Fibroblast of pulmonary artery (primary cell): ENCODE measurements around the gene CCDC170.

Experiments used
- DNase-seq: peaks from one replicate; pipeline ENCODE4 v3.0.0-alpha.2; 2010; ENCODE audit warnings: low read depth
- H3K4me3 ChIP-seq: replicated peaks from 2 replicates; pipeline ENCODE4 v1.5.1; 2011; ENCODE audit warnings: low read depth, mild to moderate bottlenecking, control low read depth, low read length, moderate library complexity
- CTCF ChIP-seq: IDR thresholded peaks from 2 replicates; pipeline ENCODE4 v1.5.1; 2011; ENCODE audit warnings: mild to moderate bottlenecking, control low read depth, low read length, inconsistent platforms; ENCODE audit errors: missing control alignments

The CCDC170 gene

DNA sequence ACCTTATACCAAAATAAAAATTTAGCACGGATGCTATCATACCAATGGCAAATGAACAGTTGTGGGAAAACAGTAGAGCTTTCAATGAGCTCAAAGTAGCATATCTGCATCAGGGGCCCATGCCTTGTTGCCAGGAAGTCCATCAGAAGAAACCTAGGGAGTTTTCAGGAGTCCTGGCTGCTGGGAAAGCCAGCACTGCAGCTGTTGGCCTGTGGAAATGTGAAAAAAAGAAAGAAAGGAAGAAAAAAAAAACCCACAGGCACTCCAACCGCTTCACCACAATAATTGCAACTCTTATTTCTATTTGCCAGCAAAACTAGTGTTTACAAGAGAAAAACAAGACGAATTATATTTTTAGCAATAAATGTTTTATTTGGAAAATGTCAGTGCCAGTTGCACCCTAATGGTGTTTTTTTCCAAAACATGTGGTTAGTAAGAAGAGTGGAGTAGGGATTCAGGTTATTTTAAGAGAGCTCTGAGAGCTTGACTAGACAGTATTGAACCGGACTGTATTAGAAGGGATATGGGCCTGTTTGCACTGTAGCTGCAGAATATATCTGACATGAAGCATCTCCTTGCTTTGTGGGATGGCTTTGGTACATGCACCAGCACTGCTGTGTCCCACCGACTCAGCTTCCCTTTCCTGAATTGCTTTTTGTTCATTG lies 137.3 kb downstream of the CCDC170 start:
- TF ChIP-seq CTCF, result no peak

GRCh38 chr6:151632415-151632987 lies 138.7 kb downstream of the CCDC170 start:
- no peak for TF ChIP-seq CTCF
- no peak for DNase-seq
- no peak overlapping the region for H3K4me3 ChIP-seq

More for the DNA sequence above, 137.3 kb downstream of the CCDC170 start:
- no peak for DNase-seq
- no peak overlapping the region for H3K4me3 ChIP-seq

DNA sequence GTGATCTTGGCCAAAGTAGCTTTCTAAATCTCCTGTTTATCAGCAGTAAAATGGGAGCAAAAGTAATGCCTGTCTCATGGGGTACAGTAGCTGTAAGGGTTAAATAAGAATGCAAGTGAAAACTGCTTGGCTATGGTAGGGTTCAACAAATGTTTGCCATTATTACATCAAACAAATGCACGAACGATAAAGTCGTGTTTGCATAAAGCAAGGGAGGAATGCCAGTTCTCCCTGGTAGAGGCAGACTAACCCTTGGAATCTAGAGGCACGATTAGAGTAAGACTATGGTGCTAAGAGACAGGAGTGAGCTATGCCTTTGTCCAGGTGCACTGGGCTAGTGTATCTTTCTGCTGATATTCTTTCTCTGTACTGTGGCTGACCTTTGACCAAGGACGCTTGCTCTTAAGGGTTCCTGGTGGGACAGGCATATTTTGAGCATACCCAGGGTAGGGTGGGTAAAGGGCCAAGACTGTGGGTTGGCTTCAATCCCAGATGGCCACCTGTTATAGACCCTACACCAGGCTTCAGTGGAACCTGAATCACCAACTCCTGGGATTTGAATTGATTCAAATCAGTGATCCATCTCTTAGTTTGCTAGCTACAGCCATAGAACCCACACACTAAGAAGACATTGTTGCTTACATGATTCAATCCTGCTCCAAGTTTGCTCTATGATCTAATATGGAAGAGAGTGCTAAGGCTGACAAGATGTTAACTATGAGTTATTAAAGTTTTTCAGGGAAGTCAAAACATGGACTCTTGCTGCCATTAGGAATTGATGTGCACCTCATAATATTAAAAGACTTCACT lies 139.9 kb downstream of the CCDC170 start:
- DNase-seq, result no peak
- no peak overlapping the region for H3K4me3 ChIP-seq
- TF ChIP-seq CTCF, result no peak

DNA sequence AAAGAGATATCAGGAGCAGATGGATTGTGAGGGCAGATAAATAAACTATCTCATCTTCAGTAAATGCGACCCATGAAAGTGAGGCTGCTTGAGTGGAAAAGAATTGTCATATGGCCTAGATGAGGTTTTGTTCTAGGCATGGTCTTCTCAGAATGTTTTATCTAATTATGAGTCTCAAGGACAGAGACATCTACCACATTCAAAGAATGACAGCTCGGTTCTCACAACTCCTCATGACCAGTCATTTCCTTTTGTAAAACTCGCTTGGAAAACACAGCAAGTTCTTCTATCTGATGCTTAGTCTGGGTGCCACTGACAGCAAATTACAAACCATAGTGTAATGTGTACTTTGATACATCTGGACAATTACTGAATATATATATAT lies 140.5 kb downstream of the CCDC170 start:
- no peak for DNase-seq
- H3K4me3 ChIP-seq, result no peak overlapping the region
- TF ChIP-seq CTCF, result no peak

DNA sequence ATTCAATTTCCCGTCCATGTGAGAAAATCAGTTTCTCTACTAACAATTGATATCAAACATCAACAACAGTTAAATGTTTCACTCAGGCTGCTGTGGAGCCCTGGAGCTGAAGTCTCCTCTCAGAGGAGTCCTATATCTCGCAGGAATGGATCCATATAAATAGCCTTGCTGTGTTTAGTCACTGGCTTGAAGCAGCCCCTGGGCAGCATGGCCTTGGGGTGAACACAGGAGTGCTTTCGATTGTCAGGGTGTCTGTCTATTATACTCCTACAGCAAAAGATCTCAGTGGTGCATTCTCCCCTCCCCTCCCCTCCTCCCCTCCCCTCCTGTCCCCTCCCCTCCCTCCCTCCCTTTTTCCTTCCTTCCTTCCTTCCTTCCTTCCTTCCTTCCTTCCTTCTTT lies 141.9 kb downstream of the CCDC170 start:
- no peak for DNase-seq
- TF ChIP-seq CTCF, result no peak

DNA sequence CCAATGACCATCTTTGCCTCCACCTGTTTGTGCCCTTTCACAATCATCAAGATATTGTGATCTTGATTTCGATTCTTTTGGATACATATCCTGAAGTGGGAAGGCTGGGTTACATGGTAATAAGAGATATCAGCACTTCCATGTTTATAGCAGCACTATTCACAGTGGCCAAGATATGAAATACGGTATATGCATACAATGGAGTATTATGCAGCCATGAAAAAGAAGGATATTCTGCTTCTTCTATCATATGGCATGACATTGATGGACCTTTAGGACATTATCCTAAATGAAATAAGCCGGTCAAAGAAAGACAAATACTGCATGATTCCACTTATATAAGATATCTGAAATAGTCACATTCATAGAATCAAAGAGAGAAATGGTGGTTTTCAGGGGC lies 144.0 kb downstream of the CCDC170 start:
- DNase-seq, result no peak
- TF ChIP-seq CTCF, result no peak

More for the DNA sequence above, 141.9 kb downstream of the CCDC170 start:
- H3K4me3 ChIP-seq, result no peak overlapping the region

More for the DNA sequence above, 144.0 kb downstream of the CCDC170 start:
- no peak overlapping the region for H3K4me3 ChIP-seq
